Kidney (tissue), 14 donors: ENCODE data around the gene EGFLAM. TPM values are rescaled to one million over a fixed set of nuclear protein-coding genes. Genes with fewer than 3 reads are reported as not detected.

Experiments used
- DNase-seq, 5 donors: peaks; one replicate each; pipeline ENCODE4 v3.0.0-alpha.2; 2013 to 2020
- FAIRE-seq: peaks from 2 replicates; lab custom pipeline; 2012; peaks lifted over from hg19 to GRCh38; lab: Jason Lieb, UNC
- H3K27ac ChIP-seq, 2 donors: one replicate each; pipeline ENCODE4 v1.7.0; 2013; ENCODE audit warnings: low read depth in 2 of 2, low read length in 2 of 2, inconsistent platforms in 1 of 2
- H3K27me3 ChIP-seq: one replicate; pipeline ENCODE4 v1.7.1; 2013; ENCODE audit warnings: low read length, inconsistent platforms; ENCODE audit not compliant: control insufficient read depth, insufficient read depth
- H3K36me3 ChIP-seq, 3 donors: one replicate each; pipeline versions ENCODE4 v1.7.0 to v1.7.1; 2013; ENCODE audit warnings: low read length in 3 of 3, control low read depth in 1 of 3, inconsistent platforms in 1 of 3; ENCODE audit not compliant: insufficient read depth in 3 of 3, control insufficient read depth in 2 of 3
- H3K4me1 ChIP-seq, 3 donors: one replicate each; pipeline versions ENCODE4 v1.7.0 to v1.7.1; 2013; ENCODE audit warnings: low read length in 3 of 3, inconsistent platforms in 1 of 3, low read depth in 1 of 3; ENCODE audit not compliant: control insufficient read depth in 2 of 3, insufficient read depth in 2 of 3
- H3K4me3 ChIP-seq, 3 donors: one replicate each; pipeline versions ENCODE4 v1.7.0 to v1.8.1; 2013; ENCODE audit warnings: low read length in 3 of 3, control low read depth in 1 of 3, inconsistent platforms in 1 of 3
- H3K9ac ChIP-seq, 3 donors: one replicate each; pipeline versions ENCODE4 v1.7.0 to v1.7.1; 2013; ENCODE audit warnings: low read length in 3 of 3, control low read depth in 1 of 3, inconsistent platforms in 1 of 3
- H3K9me3 ChIP-seq, 3 donors: one replicate each; pipeline versions ENCODE4 v1.7.0 to v1.7.1; 2013; ENCODE audit warnings: low read length in 3 of 3, control low read depth in 1 of 3, inconsistent platforms in 1 of 3; ENCODE audit not compliant: control insufficient read depth in 2 of 3, insufficient read depth in 1 of 3
- intact Hi-C: fragments of 100-400 bp; cut with DNase I; formaldehyde crosslinking; loops from one replicate; pipeline ENCODE4 v1.11.1; 2022
- polyA plus RNA-seq: library from polyadenylated mRNA; stranded (reverse); fragments of 350-450 nt; fragmentation: Illumina TruSeq; extraction: RNeasy Lipid Tissue Mini Kit (QIAGEN cat#74804); gene quantifications from one replicate; pipeline ENCODE4 v1.2.3, GENCODE V29; 2014; ENCODE audit warnings: low read depth, low replicate concordance; ENCODE audit not compliant: insufficient read depth
- total RNA-seq: library from RNA; stranded (reverse); fragmentation: NEBNext Ultra II Directional; extraction: Animal tissue kit (Norgen Biotek cat#: 25700); gene quantifications from one replicate; pipeline ENCODE4 v1.2.1, GENCODE V29; 2021
- TF ChIP-seq, protein P1 (sequence below): IDR thresholded peaks from 3 replicates; pipeline ENCODE4 v1.5.1; 2012; ENCODE audit warnings: mild to moderate bottlenecking, moderate library complexity, borderline replicate concordance; ENCODE audit not compliant: insufficient read depth; ENCODE audit errors: extremely low read depth
- donor health status: control.
- donor health status: control.
- donor health status: control.
- donor health status: control.
- donor health status: control.
- donor health status: DM: yes; HTN: yes; CAD: no.
- donor health status: Normal renal cell carcinoma (clear cell type).

Gene EGFLAM
- total and polyA plus RNA-seq, 2 donors from 2014 or later, result 5.1 to 5.9 TPM

DNA sequence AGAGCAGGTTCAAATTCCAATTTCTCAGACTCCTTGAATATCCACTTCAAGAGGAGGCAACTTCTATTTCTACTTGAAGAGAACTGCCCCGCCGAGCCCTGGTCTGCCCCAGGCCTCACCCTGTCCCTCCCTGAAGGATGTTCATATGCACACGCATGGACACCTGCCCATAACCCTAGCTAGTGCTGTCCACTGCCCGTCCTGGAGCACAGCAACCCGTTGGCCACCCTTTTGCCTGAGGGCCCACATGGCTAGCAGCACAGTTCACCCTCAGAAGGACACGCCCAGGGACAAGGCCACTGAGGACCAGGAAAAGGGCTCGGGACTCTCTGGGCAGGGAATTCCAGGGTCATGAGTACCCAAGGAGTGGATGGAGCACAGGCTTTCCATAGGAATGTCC lies 63.6 kb downstream of the EGFLAM start:
- Histone ChIP-seq H3K27me3 (no peaks in the 10 kb centered on the region), H3K27ac (no peak overlapping the region), H3K9ac (no peak overlapping the region), H3K4me1 (no peaks in the 10 kb centered on the region), H3K36me3 (no peaks in the 10 kb centered on the region), H3K4me3 (no peak overlapping the region), H3K9me3 (no peaks in the 10 kb centered on the region)
- no peak for DNase-seq
- intact Hi-C loops, result no loop called here
- TF ChIP-seq, protein P1, sequence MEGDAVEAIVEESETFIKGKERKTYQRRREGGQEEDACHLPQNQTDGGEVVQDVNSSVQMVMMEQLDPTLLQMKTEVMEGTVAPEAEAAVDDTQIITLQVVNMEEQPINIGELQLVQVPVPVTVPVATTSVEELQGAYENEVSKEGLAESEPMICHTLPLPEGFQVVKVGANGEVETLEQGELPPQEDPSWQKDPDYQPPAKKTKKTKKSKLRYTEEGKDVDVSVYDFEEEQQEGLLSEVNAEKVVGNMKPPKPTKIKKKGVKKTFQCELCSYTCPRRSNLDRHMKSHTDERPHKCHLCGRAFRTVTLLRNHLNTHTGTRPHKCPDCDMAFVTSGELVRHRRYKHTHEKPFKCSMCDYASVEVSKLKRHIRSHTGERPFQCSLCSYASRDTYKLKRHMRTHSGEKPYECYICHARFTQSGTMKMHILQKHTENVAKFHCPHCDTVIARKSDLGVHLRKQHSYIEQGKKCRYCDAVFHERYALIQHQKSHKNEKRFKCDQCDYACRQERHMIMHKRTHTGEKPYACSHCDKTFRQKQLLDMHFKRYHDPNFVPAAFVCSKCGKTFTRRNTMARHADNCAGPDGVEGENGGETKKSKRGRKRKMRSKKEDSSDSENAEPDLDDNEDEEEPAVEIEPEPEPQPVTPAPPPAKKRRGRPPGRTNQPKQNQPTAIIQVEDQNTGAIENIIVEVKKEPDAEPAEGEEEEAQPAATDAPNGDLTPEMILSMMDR, result no peak
- FAIRE-seq, result no peak

DNA sequence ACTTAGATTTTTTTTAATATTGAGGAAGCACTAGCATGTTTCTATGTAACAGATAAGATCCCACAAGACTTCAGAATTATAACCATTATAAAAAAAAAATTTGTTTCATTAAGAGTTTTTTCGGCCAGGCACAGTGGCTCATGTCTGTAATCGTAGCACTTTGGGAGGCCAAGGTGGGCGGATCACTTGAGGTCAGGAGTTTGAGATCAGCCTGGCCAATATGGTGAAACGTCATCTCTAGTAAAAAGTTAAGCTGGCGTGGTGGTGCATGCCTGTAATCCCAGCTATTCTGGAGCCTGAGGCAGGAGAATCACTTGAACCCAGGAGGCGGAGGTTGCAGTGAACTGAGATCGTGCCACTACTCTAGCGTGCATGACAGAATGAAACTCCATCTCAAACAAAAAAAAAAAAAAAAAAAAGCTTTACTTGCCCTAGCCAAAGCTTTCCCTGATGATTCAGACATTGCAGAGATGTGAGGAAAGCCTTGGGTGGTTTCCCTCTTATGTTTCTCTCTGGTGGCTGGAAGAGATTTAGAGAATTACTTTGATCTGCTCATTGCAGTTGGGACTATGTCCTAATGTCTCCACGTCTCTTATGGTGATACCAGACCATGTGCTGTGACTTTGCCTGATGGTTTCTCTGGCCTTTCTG lies 65.4 kb downstream of the EGFLAM start:
- no peaks in the 10 kb centered on the region for H3K9me3 ChIP-seq
- no peak overlapping the region for H3K9ac ChIP-seq
- H3K4me1 ChIP-seq, result no peaks in the 10 kb centered on the region
- intact Hi-C loops, result no loop called here
- no peaks in the 10 kb centered on the region for H3K36me3 ChIP-seq
- TF ChIP-seq, protein P1, result no peak
- DNase-seq (no peak), FAIRE-seq (no peak)
- H3K27me3 ChIP-seq, result no peaks in the 10 kb centered on the region
- no peak overlapping the region for H3K27ac ChIP-seq
- no peak overlapping the region for H3K4me3 ChIP-seq

DNA sequence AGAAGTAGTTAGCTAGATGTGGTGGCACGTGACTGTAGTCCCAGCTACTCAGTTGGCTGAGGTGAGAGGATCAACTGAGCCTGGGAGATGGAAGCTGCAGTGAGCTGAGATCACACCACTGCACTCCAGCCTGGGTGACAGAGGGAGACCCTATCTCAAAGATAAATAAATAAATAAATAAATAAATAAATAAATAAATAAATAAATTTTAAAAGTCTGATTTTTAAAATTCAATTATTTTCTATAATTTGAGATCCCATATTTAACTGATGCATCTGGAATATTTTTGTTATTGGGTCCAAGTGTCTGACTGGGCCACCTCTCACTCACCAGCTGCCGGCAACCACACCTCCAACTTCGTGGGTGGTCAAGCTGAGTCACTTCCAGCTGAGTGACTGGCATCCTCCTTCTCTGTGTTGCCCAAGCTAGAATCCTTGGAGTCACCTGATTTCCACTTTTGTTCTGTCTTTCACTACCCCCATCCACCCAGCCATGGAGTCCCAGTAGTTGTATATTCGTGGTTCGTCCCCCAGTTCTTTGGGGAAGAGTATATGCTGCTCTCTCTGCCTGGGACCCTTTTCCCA lies 70.9 kb downstream of the EGFLAM start:
- TF ChIP-seq, protein P1, result no peak
- H3K4me3 ChIP-seq, result no peak overlapping the region
- FAIRE-seq (no peak), DNase-seq (no peak)
- H3K36me3 ChIP-seq, result no peaks in the 10 kb centered on the region
- no peaks in the 10 kb centered on the region for H3K4me1 ChIP-seq
- H3K9me3 ChIP-seq, result no peaks in the 10 kb centered on the region
- intact Hi-C loops, result no loop called here
- no peak overlapping the region for H3K27ac ChIP-seq
- H3K9ac ChIP-seq, result no peak overlapping the region
- no peaks in the 10 kb centered on the region for H3K27me3 ChIP-seq
